Fibroblast of pulmonary artery (primary cell): ENCODE measurements around the gene CBX4.

ENCODE experiments used
- DNase-seq: peaks from one replicate; pipeline ENCODE4 v3.0.0-alpha.2; 2010; ENCODE audit warnings: low read depth
- H3K4me3 ChIP-seq: replicated peaks from 2 replicates; pipeline ENCODE4 v1.5.1; 2011; ENCODE audit warnings: low read depth, mild to moderate bottlenecking, control low read depth, low read length, moderate library complexity
- CTCF ChIP-seq: IDR thresholded peaks from 2 replicates; pipeline ENCODE4 v1.5.1; 2011; ENCODE audit warnings: mild to moderate bottlenecking, control low read depth, low read length, inconsistent platforms; ENCODE audit errors: missing control alignments

Gene CBX4

GRCh38 chr17:79826841-79827578 lies 12.2 kb downstream of the CBX4 start:
- DNase-seq: no peak
- no peak overlapping the region for H3K4me3 ChIP-seq
- no peak for TF ChIP-seq CTCF

GRCh38 chr17:79826204-79826680 lies 13.0 kb downstream of the CBX4 start:
- DNase-seq: peak; percentile 58
- no peak for TF ChIP-seq CTCF

GRCh38 chr17:79825580-79825921 lies 13.7 kb downstream of the CBX4 start:
- no peak overlapping the region for H3K4me3 ChIP-seq
- no peak for TF ChIP-seq CTCF
- no peak for DNase-seq

More at GRCh38 chr17:79826204-79826680, 13.0 kb downstream of the CBX4 start:
- no peak overlapping the region for H3K4me3 ChIP-seq

- DNase-seq: no peak
- no peak for TF ChIP-seq CTCF
- H3K4me3 ChIP-seq: no peak overlapping the region
Measured at GRCh38 chr17:79824893-79825579, 14.2 kb downstream of the CBX4 start.

DNA sequence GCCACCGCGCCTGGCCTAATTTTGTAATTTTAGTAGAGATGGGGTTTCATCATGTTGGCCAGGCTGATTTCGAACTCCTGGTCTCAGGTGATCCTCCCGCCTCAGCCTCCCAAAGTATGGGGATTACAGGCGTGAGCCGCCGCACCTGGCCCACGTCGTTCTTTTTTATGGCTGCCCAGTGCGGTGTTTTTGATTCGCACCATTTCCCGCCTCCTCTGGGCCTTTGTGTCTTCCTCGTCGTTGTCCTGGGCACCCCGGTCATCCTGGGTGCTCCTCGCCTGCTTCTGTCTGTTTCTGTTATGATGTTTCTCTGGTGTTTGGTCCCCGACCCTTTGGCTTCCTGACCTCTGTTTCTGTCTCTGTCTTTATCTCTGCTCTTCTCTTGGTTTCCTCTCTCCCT lies 15.0 kb downstream of the CBX4 start:
- H3K4me3 ChIP-seq: no peak overlapping the region
- no peak for TF ChIP-seq CTCF

DNA sequence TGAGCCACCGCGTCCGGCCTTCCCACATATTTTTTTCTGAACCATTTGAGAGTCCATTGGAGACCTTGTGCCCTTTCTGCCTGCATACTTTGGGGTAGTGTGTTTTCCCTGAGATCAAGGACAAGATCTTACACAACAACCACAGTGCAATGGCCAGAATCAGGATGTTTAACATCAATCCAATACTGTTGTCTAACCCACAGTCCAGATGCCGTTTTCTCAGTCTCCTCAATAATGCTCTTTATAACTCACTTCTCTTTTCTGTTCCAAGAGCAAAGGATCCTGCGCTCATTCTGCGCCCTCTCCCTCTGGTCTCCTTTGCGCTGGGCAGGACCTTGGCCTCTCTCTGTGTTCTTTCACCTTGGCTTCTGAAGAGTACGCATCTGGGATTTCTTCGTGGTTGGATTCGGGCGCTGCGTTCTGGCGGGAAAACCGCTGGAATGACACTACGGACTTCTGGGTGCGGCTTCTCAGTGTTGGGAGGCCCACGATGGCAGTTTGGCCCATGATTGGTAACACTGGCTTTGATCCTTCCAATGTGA lies 16.6 kb downstream of the CBX4 start:
- no peak for TF ChIP-seq CTCF
- H3K4me3 ChIP-seq: no peak overlapping the region
- DNase-seq: no peak

More for the DNA sequence above, 15.0 kb downstream of the CBX4 start:
- DNase-seq: no peak
